Pancreas (tissue), 10 donors: Measurements from ENCODE around the gene PKD1L1. TPM values are rescaled to one million over a fixed set of nuclear protein-coding genes. Genes with fewer than 3 reads are reported as not detected.
"Not testable (repeated sequence)": the region's sequence is repeated elsewhere in the genome, so short reads cannot be mapped to it uniquely, and the experiment has no call there.

Source experiments
- ATAC-seq, 4 donors: fragments of 200-7000 bp; cut with Tn5 transposase; one replicate each; pipeline versions ENCODE4 v1.8.0 to v1.9.1; 2020; ENCODE audit warnings: mild to moderate bottlenecking in 4 of 4, moderate library complexity in 4 of 4
- DNase-seq, 6 donors: peaks; one replicate each; pipeline ENCODE4 v3.0.0-alpha.2; 2020
- FAIRE-seq: peaks from 2 replicates; lab custom pipeline; 2012; peaks lifted over from hg19 to GRCh38; lab: Jason Lieb, UNC
- H3K27ac ChIP-seq, 4 donors: fragments of 200-600 bp; sonication (generic); 1 replicate in 3 of 4; 2 replicates in 1 of 4; pipeline versions ENCODE4 v1.5.0 to v1.8.0; 2020
- H3K27me3 ChIP-seq, 4 donors: fragments of 200-600 bp; one replicate each; pipeline ENCODE4 v1.8.0; 2021
- H3K36me3 ChIP-seq, 3 donors: fragments of 200-600 bp; sonication (generic) in 1 of 3; one replicate each; pipeline versions ENCODE4 v1.5.0 to v1.8.0; 2020 to 2021
- H3K4me1 ChIP-seq, 3 donors: fragments of 200-600 bp; one replicate each; pipeline ENCODE4 v1.8.0; 2021
- H3K4me3 ChIP-seq, 4 donors: fragments of 200-600 bp; sonication (generic) in 2 of 4; one replicate each; pipeline versions ENCODE4 v1.5.0 to v1.8.0; 2020 to 2021
- H3K9me3 ChIP-seq, 4 donors: fragments of 200-600 bp; one replicate each; pipeline ENCODE4 v1.8.0; 2021
- WGBS, 2 donors: extraction: QIAGEN DNeasy Blood & Tissue Kit; methylation state at CpG; one replicate each; pipeline ENCODE4 v1.1.7; 2013; 5-methylcytosine and 5-hydroxymethylcytosine counted together
- intact Hi-C, 3 donors: fragments of 100-400 bp; cut with DNase I; formaldehyde crosslinking; loops; one replicate each; pipeline versions ENCODE4 v1.11.1 to v1.14.2; 2022
- polyA plus RNA-seq, 2 donors: library from polyadenylated mRNA; stranded (reverse); fragments of 200-250 nt; gene quantifications; one replicate each; pipeline ENCODE4 v1.2.3, GENCODE V29; 2013
- total RNA-seq, 6 donors: library from RNA; stranded (reverse); fragmentation: NEBNext Ultra II Directional in 4 of 6; extraction: Animal tissue kit (Norgen Biotek cat#: 25700) in 4 of 6; gene quantifications; one replicate each; pipeline versions ENCODE4 v1.2.1 to v1.2.4, GENCODE V29; 2021 to 2023
- TF ChIP-seq, protein P1 (sequence below), 4 donors: fragments of 200-600 bp; sonication (generic) in 3 of 4; IDR thresholded peaks; one replicate each; pipeline versions ENCODE4 v1.5.0 to v1.8.0; 2021; ENCODE audit warnings: antibody characterized with exemption in 4 of 4
- donor health status: healthy with polysubstance abuse.
- donor health status: DM: no; HTN: no; CAD: no; lungs with moderate emphysema.
- donor health status: DM: no; HTN: no; CAD: no.
- donor health status: control.
- donor health status: control.
- donor health status: Bipolar disorder and iron deficiency.
- donor health status: DM: yes; HTN: yes; CAD: no.
- donor health status: DM: no; HTN: no; CAD: no.
- donor health status: DM: no; HTN: no; CAD: no.
- donor health status: DM: yes; HTN: yes; CAD: no.

Gene PKD1L1
- total and polyA plus RNA-seq, 8 donors, result 0.03 to 0.54 (median 0.13) TPM

DNA sequence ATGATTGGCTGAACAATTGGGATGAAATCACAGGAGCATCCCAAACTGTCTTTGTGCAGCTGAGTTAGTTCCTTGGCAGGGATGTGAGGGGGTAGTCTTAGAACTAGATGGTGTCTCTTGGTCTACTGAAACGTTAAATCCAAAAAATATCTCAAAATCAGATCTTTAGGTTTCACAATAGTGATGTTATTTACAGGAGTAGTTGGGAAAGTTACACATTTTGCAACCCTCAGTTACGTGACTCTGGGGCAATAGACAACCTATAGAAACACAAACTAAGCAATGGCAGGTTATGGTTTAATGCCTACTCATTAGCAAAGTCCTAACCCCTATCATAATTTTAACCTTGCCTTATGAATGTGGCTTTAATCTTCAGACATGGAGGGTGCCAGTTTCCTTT lies 24.0 kb downstream of the PKD1L1 start:
- no peak for ATAC-seq
- H3K4me3 ChIP-seq, result no peak overlapping the region
- no peaks in the 10 kb centered on the region for H3K9me3 ChIP-seq
- no peak for DNase-seq
- H3K27ac ChIP-seq, result no peak overlapping the region
- intact Hi-C loops, result no loop called here
- TF ChIP-seq, protein P1, sequence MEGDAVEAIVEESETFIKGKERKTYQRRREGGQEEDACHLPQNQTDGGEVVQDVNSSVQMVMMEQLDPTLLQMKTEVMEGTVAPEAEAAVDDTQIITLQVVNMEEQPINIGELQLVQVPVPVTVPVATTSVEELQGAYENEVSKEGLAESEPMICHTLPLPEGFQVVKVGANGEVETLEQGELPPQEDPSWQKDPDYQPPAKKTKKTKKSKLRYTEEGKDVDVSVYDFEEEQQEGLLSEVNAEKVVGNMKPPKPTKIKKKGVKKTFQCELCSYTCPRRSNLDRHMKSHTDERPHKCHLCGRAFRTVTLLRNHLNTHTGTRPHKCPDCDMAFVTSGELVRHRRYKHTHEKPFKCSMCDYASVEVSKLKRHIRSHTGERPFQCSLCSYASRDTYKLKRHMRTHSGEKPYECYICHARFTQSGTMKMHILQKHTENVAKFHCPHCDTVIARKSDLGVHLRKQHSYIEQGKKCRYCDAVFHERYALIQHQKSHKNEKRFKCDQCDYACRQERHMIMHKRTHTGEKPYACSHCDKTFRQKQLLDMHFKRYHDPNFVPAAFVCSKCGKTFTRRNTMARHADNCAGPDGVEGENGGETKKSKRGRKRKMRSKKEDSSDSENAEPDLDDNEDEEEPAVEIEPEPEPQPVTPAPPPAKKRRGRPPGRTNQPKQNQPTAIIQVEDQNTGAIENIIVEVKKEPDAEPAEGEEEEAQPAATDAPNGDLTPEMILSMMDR (IDR thresholded peaks at IDR 0.05), result no peak
- H3K36me3 ChIP-seq, result no peaks in the 10 kb centered on the region
- FAIRE-seq, result no peak
- H3K4me1 ChIP-seq, result no peaks in the 10 kb centered on the region
- 57 to 68% methylated on average over 2 of the region's 2 CpGs for WGBS, 2 donors
- no peaks in the 10 kb centered on the region for H3K27me3 ChIP-seq

DNA sequence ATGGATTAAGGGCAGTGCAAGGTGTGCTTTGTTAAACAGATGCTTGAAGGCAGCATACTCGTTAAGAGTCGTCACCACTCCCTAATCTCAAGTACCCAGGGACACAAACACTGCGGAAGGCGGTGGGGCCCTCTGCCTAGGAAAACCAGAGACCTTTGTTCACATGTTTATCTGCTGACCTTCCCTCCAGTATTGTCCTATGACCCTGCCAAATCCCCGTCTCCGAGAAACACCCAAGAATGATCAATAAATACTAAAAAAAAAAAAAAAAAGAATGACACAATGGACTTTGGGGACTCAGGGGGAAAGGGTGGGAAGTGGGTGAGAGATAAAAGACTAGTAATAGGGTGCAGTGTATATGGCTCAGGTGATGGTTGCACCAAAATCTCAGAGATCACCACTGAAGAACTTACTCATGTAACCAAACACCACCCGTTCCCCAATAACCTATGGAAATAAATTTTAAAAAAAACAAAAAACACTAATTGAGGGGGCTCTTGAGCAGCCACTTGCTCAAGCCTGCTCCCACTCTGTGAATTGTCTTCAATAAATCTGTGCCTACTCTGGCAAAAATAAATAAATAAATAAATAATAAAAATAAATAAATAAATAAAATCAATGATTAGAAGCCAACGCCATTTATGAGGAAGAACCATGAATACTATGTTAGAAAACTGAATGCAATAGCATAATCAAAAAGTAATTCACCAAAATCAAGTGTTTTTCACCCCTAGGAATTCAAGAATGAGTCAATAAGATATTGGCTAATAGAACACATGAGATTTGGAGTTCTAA lies 25.0 kb downstream of the PKD1L1 start:
- H3K27ac ChIP-seq, FAIRE-seq, ATAC-seq, H3K9me3 ChIP-seq, DNase-seq, H3K27me3 ChIP-seq, H3K4me3 ChIP-seq, H3K4me1 ChIP-seq, intact Hi-C loops, H3K36me3 ChIP-seq: not testable (repeated sequence)
- WGBS, 2 donors, result 44 to 54% methylated on average over 8 of the region's 8 CpGs

DNA sequence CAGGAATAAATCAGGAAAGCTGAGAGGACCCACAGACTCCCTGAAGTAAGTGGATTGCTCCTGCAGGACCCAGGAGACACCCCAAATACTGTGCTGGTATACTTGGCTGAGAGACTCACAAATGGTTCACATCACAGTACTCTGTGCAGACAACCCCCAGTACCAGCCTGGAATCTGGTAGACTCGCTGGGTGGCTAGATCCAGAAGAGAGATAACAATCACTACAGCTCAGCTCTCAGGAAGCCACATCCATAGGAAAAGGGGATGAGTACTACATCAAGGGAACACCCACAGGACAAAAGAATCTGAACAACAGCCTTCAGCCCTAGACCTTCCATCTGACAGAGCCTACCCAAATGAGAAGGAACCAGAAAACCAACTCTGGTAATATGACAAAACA lies 31.8 kb downstream of the PKD1L1 start:
- H3K9me3 ChIP-seq, intact Hi-C loops, H3K27ac ChIP-seq, H3K36me3 ChIP-seq, FAIRE-seq, ATAC-seq, DNase-seq, H3K4me3 ChIP-seq, H3K27me3 ChIP-seq, H3K4me1 ChIP-seq: not testable (repeated sequence)
- WGBS, 2 donors, result 93 to 96% methylated on average over 1 of the region's 1 CpG

DNA sequence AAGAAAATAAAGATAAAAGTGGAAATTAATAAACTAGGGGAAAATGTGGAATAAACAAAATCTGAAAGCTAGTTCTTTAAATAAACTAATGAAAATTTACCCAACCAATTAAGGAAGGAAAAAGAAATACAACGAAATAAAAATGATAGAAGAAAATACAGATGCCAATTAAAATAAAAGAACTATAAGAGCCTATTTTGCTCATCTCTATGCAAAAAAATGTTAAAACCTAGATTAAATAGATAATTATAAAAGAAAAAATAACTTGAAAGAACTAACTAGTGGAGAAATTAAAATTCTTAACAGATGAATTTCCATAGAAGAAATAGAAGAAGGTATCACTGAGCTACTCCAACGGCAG lies 32.7 kb downstream of the PKD1L1 start:
- Histone ChIP-seq H3K4me1 (no peaks in the 10 kb centered on the region), H3K9me3 (no peaks in the 10 kb centered on the region), H3K4me3 (no peak overlapping the region), H3K36me3 (no peaks in the 10 kb centered on the region), H3K27me3 (no peaks in the 10 kb centered on the region), H3K27ac (no peak overlapping the region)
- intact Hi-C loops, result no loop called here
- DNase-seq (no peak), FAIRE-seq (no peak), ATAC-seq (no peak)
- 85 to 91% methylated on average over 2 of the region's 2 CpGs for whole genome bisulfite sequencing, 2 donors
- TF ChIP-seq, protein P1 (IDR thresholded peaks at IDR 0.05), result no peak

DNA sequence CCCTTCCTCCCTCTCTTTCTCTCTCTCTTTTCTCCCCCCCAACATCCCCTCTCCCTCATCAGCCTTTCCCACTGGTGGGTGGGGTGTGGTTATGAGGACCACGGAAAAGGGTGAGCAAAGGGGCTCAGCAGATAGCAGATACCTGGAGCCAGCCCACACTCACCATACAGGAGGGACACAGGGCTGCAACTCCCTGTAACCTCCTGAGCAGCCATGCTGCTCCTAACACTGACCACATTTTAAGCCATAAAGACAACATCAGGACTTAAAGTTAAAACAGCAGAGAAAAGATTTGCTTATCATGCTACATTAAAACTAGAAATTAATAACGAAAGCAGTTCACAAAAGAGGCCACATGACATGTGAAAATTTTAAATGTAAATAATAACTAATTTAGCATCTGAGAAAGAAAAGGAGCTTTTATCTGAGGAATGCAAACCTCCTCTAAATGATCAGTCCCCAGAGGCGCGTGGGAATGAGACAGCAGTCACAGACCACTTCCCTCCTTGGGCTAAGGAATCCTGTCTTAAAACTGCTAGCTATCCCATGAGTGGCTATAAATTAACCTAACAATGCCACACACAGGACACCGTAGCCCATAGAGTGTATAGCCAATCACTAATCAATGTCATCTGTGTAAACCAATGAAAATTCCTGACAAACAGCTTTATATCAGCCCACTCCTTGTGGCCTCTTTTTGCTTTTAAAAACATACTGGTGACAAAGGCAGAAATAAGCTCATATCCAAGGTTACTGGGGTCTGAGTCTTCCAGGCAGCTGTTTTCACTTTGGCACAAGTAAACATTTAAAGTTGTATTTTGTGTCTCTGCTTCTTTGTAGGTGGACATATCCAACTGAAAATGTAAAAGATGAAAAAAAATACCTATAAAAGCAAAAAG lies 33.3 kb downstream of the PKD1L1 start:
- intact Hi-C loops, result no loop called here
- ATAC-seq, result no peak
- WGBS, 2 donors, result 58 to 63% methylated on average over 5 of the region's 5 CpGs
- H3K27me3 ChIP-seq, result no peaks in the 10 kb centered on the region
- no peak overlapping the region for H3K4me3 ChIP-seq
- TF ChIP-seq, protein P1 (IDR thresholded peaks at IDR 0.05), result no peak
- no peak for DNase-seq
- FAIRE-seq, result no peak
- no peak overlapping the region for H3K27ac ChIP-seq
- H3K36me3 ChIP-seq, result no peaks in the 10 kb centered on the region
- no peaks in the 10 kb centered on the region for H3K4me1 ChIP-seq
- H3K9me3 ChIP-seq, result no peaks in the 10 kb centered on the region
